WTC11 (cell line): ENCODE data around the gene PGLYRP2.

Experiments
- CREB1 ChIP-seq: sonication (generic); formaldehyde crosslinking; IDR thresholded peaks from 2 replicates; pipeline ENCODE4 v1.8.0; 2023; ENCODE audit warnings: mild to moderate bottlenecking, missing genetic modification reagents
- ESRRA ChIP-seq: sonication (generic); formaldehyde crosslinking; IDR thresholded peaks from 2 replicates; pipeline ENCODE4 v1.8.1; 2022; ENCODE audit warnings: mild to moderate bottlenecking, missing genetic modification reagents, borderline replicate concordance
- RORB ChIP-seq: fragments of 250-450 bp; sonication (Bioruptor Pico); IDR thresholded peaks from 2 replicates; pipeline ENCODE4 v1.9.0; 2021; ENCODE audit warnings: mild to moderate bottlenecking
- ZNF232 ChIP-seq: sonication (generic); formaldehyde crosslinking; IDR thresholded peaks from 2 replicates; pipeline ENCODE4 v1.8.0; 2022; ENCODE audit warnings: mild to moderate bottlenecking, missing genetic modification reagents
- TF ChIP-seq, protein P1 (sequence below): fragments of 200-600 bp; IDR thresholded peaks from 2 replicates; pipeline ENCODE4 v1.8.0; 2022; ENCODE audit warnings: antibody characterized with exemption
- TF ChIP-seq, protein P2 (sequence below): sonication (generic); formaldehyde crosslinking; IDR thresholded peaks from 2 replicates; pipeline ENCODE4 v1.8.1; 2023; ENCODE audit warnings: mild to moderate bottlenecking, missing genetic modification reagents, moderate library complexity
- TF ChIP-seq, protein P3 (sequence below): sonication (generic); formaldehyde crosslinking; IDR thresholded peaks from 2 replicates; pipeline ENCODE4 v1.8.0; 2023; ENCODE audit warnings: mild to moderate bottlenecking, missing genetic modification reagents
- TF ChIP-seq, protein P4 (sequence below): sonication (generic); formaldehyde crosslinking; IDR thresholded peaks from 2 replicates; pipeline ENCODE4 v1.8.0; 2022; ENCODE audit warnings: mild to moderate bottlenecking, missing genetic modification reagents
- TF ChIP-seq, protein P5 (sequence below): fragments of 250-450 bp; sonication (Bioruptor Pico); IDR thresholded peaks from 2 replicates; pipeline ENCODE4 v1.9.0; 2021; ENCODE audit warnings: mild to moderate bottlenecking
- TF ChIP-seq, protein P6 (sequence below): sonication (generic); formaldehyde crosslinking; IDR thresholded peaks from 2 replicates; pipeline ENCODE4 v1.8.1; 2022; ENCODE audit warnings: missing genetic modification reagents, borderline replicate concordance
- TF ChIP-seq, protein P7 (sequence below): sonication (generic); formaldehyde crosslinking; conservative IDR thresholded peaks from 2 replicates; pipeline ENCODE4 v1.8.1; 2022; ENCODE audit warnings: mild to moderate bottlenecking, missing genetic modification reagents
- TF ChIP-seq, protein P8 (sequence below): sonication (generic); formaldehyde crosslinking; IDR thresholded peaks from 2 replicates; pipeline ENCODE4 v1.8.0; 2023; ENCODE audit warnings: missing genetic modification reagents
- TF ChIP-seq, protein P9 (sequence below): fragments of 250-450 bp; sonication (Bioruptor Pico); IDR thresholded peaks from 2 replicates; pipeline ENCODE4 v2.1.2; 2022; ENCODE audit warnings: mild to moderate bottlenecking, moderate library complexity
- TF ChIP-seq, protein P10 (sequence below): sonication (generic); formaldehyde crosslinking; IDR thresholded peaks from 2 replicates; pipeline ENCODE4 v1.8.0; 2022; ENCODE audit warnings: missing genetic modification reagents

DNA sequence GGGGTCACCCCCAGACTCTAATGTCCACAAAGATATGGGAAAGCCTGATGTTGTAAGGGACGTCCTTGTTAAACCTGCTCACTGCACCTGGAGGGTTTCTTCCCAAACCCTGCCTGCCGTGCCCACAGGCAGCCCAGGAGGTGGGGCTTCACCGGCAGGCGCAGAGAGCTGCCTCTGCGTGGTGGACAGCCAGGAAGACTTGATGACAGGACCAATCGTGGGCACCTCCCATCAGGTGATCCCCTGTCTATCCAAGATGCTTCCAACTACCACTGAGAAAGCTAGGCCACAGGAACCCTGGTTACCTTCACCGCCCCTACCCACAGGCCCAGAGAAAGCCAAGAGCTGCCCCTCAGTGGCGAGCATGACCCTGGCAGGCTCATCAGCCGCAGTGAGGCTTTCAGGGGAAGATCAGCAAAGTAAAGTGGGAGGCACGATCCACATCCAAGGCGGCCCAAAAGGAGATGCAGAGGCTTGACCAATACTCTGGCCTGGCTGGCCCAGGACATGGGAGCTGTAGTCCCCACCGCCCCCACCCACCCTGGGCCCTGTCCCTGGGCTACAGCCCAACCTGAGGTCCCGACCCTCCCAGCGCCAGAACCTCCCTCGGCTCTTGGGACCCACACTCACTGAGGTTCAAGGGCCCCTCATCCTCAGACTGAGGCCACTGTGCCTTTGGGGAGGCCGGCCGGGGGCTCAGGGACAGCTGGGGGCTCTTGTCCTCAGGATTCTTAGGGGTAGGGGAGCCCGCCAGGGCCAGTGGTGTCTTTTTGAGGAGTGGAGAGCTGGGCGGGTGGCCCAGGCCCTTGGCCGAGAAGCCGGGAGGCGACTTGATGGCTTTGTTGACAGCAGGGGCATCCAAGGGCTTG lies 50.1 kb downstream of the PGLYRP2 start:
- TF ChIP-seq, protein P1, sequence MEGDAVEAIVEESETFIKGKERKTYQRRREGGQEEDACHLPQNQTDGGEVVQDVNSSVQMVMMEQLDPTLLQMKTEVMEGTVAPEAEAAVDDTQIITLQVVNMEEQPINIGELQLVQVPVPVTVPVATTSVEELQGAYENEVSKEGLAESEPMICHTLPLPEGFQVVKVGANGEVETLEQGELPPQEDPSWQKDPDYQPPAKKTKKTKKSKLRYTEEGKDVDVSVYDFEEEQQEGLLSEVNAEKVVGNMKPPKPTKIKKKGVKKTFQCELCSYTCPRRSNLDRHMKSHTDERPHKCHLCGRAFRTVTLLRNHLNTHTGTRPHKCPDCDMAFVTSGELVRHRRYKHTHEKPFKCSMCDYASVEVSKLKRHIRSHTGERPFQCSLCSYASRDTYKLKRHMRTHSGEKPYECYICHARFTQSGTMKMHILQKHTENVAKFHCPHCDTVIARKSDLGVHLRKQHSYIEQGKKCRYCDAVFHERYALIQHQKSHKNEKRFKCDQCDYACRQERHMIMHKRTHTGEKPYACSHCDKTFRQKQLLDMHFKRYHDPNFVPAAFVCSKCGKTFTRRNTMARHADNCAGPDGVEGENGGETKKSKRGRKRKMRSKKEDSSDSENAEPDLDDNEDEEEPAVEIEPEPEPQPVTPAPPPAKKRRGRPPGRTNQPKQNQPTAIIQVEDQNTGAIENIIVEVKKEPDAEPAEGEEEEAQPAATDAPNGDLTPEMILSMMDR = no peak
- no peak for TF ChIP-seq ESRRA (CRISPR knock-in tag)
- TF ChIP-seq, protein P2, sequence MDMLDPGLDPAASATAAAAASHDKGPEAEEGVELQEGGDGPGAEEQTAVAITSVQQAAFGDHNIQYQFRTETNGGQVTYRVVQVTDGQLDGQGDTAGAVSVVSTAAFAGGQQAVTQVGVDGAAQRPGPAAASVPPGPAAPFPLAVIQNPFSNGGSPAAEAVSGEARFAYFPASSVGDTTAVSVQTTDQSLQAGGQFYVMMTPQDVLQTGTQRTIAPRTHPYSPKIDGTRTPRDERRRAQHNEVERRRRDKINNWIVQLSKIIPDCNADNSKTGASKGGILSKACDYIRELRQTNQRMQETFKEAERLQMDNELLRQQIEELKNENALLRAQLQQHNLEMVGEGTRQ (CRISPR knock-in tag) = no peak
- TF ChIP-seq, protein P3, sequence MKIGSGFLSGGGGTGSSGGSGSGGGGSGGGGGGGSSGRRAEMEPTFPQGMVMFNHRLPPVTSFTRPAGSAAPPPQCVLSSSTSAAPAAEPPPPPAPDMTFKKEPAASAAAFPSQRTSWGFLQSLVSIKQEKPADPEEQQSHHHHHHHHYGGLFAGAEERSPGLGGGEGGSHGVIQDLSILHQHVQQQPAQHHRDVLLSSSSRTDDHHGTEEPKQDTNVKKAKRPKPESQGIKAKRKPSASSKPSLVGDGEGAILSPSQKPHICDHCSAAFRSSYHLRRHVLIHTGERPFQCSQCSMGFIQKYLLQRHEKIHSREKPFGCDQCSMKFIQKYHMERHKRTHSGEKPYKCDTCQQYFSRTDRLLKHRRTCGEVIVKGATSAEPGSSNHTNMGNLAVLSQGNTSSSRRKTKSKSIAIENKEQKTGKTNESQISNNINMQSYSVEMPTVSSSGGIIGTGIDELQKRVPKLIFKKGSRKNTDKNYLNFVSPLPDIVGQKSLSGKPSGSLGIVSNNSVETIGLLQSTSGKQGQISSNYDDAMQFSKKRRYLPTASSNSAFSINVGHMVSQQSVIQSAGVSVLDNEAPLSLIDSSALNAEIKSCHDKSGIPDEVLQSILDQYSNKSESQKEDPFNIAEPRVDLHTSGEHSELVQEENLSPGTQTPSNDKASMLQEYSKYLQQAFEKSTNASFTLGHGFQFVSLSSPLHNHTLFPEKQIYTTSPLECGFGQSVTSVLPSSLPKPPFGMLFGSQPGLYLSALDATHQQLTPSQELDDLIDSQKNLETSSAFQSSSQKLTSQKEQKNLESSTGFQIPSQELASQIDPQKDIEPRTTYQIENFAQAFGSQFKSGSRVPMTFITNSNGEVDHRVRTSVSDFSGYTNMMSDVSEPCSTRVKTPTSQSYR = no peak
- TF ChIP-seq, protein P4, sequence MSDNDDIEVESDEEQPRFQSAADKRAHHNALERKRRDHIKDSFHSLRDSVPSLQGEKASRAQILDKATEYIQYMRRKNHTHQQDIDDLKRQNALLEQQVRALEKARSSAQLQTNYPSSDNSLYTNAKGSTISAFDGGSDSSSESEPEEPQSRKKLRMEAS = no peak
- no peak for TF ChIP-seq RORB
- no peak for TF ChIP-seq CREB1 (CRISPR knock-in tag)
- TF ChIP-seq, protein P5, sequence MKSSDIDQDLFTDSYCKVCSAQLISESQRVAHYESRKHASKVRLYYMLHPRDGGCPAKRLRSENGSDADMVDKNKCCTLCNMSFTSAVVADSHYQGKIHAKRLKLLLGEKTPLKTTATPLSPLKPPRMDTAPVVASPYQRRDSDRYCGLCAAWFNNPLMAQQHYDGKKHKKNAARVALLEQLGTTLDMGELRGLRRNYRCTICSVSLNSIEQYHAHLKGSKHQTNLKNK (CRISPR knock-in tag) = no peak
- TF ChIP-seq, protein P6, sequence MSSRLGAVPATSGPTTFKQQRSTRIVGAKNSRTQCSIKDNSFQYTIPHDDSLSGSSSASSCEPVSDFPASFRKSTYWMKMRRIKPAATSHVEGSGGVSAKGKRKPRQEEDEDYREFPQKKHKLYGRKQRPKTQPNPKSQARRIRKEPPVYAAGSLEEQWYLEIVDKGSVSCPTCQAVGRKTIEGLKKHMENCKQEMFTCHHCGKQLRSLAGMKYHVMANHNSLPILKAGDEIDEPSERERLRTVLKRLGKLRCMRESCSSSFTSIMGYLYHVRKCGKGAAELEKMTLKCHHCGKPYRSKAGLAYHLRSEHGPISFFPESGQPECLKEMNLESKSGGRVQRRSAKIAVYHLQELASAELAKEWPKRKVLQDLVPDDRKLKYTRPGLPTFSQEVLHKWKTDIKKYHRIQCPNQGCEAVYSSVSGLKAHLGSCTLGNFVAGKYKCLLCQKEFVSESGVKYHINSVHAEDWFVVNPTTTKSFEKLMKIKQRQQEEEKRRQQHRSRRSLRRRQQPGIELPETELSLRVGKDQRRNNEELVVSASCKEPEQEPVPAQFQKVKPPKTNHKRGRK (CRISPR knock-in tag) = no peak
- TF ChIP-seq, protein P7, sequence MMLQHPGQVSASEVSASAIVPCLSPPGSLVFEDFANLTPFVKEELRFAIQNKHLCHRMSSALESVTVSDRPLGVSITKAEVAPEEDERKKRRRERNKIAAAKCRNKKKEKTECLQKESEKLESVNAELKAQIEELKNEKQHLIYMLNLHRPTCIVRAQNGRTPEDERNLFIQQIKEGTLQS = no peak
- TF ChIP-seq, protein P8, sequence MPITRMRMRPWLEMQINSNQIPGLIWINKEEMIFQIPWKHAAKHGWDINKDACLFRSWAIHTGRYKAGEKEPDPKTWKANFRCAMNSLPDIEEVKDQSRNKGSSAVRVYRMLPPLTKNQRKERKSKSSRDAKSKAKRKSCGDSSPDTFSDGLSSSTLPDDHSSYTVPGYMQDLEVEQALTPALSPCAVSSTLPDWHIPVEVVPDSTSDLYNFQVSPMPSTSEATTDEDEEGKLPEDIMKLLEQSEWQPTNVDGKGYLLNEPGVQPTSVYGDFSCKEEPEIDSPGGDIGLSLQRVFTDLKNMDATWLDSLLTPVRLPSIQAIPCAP (CRISPR knock-in tag) = no peak
- TF ChIP-seq, protein P9, sequence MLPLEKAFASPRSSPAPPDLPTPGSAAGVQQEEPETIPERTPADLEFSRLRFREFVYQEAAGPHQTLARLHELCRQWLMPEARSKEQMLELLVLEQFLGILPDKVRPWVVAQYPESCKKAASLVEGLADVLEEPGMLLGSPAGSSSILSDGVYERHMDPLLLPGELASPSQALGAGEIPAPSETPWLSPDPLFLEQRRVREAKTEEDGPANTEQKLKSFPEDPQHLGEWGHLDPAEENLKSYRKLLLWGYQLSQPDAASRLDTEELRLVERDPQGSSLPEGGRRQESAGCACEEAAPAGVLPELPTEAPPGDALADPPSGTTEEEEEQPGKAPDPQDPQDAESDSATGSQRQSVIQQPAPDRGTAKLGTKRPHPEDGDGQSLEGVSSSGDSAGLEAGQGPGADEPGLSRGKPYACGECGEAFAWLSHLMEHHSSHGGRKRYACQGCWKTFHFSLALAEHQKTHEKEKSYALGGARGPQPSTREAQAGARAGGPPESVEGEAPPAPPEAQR (CRISPR knock-in tag) = no peak
- TF ChIP-seq, protein P10, sequence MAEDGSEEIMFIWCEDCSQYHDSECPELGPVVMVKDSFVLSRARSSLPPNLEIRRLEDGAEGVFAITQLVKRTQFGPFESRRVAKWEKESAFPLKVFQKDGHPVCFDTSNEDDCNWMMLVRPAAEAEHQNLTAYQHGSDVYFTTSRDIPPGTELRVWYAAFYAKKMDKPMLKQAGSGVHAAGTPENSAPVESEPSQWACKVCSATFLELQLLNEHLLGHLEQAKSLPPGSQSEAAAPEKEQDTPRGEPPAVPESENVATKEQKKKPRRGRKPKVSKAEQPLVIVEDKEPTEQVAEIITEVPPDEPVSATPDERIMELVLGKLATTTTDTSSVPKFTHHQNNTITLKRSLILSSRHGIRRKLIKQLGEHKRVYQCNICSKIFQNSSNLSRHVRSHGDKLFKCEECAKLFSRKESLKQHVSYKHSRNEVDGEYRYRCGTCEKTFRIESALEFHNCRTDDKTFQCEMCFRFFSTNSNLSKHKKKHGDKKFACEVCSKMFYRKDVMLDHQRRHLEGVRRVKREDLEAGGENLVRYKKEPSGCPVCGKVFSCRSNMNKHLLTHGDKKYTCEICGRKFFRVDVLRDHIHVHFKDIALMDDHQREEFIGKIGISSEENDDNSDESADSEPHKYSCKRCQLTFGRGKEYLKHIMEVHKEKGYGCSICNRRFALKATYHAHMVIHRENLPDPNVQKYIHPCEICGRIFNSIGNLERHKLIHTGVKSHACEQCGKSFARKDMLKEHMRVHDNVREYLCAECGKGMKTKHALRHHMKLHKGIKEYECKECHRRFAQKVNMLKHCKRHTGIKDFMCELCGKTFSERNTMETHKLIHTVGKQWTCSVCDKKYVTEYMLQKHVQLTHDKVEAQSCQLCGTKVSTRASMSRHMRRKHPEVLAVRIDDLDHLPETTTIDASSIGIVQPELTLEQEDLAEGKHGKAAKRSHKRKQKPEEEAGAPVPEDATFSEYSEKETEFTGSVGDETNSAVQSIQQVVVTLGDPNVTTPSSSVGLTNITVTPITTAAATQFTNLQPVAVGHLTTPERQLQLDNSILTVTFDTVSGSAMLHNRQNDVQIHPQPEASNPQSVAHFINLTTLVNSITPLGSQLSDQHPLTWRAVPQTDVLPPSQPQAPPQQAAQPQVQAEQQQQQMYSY (CRISPR knock-in tag) = no peak
- TF ChIP-seq ZNF232 (CRISPR knock-in tag) = no peak
